Liver (tissue), 9 donors: ENCODE measurements around the gene SGIP1. TPM values are rescaled to one million over a fixed set of nuclear protein-coding genes. Genes with fewer than 3 reads are reported as not detected.

ENCODE experiments used
- DNase-seq: peaks from one replicate; pipeline ENCODE4 v3.0.0-alpha.2; 2017; ENCODE audit warnings: low spot score
- H3K27ac ChIP-seq, 2 donors: one replicate each; pipeline ENCODE4 v1.7.0; 2013; ENCODE audit warnings: inconsistent platforms in 2 of 2, low read length in 2 of 2, control low read depth in 1 of 2, low read depth in 1 of 2, mild to moderate bottlenecking in 1 of 2
- H3K27me3 ChIP-seq, 4 donors: one replicate each; pipeline versions ENCODE4 v1.6.1 to v1.7.0; 2013; ENCODE audit warnings: low read length in 3 of 4, inconsistent platforms in 1 of 4, mild to moderate bottlenecking in 1 of 4, moderate library complexity in 1 of 4; ENCODE audit not compliant: control insufficient read depth in 4 of 4, insufficient read depth in 4 of 4
- H3K36me3 ChIP-seq, 4 donors: one replicate each; pipeline versions ENCODE4 v1.6.1 to v1.7.0; 2013; ENCODE audit warnings: low read length in 3 of 4, mild to moderate bottlenecking in 3 of 4, low read depth in 1 of 4, moderate library complexity in 1 of 4; ENCODE audit not compliant: control insufficient read depth in 4 of 4, insufficient read depth in 3 of 4
- H3K4me1 ChIP-seq, 4 donors: one replicate each; pipeline versions ENCODE4 v1.6.1 to v1.7.0; 2013; ENCODE audit warnings: low read length in 3 of 4, mild to moderate bottlenecking in 3 of 4, moderate library complexity in 1 of 4; ENCODE audit not compliant: control insufficient read depth in 4 of 4, insufficient read depth in 4 of 4
- H3K4me3 ChIP-seq, 3 donors: one replicate each; pipeline versions ENCODE4 v1.6.1 to v1.7.0; 2013; ENCODE audit warnings: low read length in 3 of 3, control low read depth in 1 of 3, low read depth in 1 of 3, mild to moderate bottlenecking in 1 of 3
- H3K9ac ChIP-seq, 2 donors: one replicate each; pipeline ENCODE4 v1.7.0; 2013; ENCODE audit warnings: low read length in 2 of 2, mild to moderate bottlenecking in 2 of 2, moderate library complexity in 2 of 2, control low read depth in 1 of 2, low read depth in 1 of 2
- H3K9me3 ChIP-seq, 4 donors: one replicate each; pipeline versions ENCODE4 v1.6.1 to v1.7.0; 2013; ENCODE audit warnings: low read length in 3 of 4; ENCODE audit not compliant: control insufficient read depth in 4 of 4
- CTCF ChIP-seq: fragments of 150-350 bp; IDR thresholded peaks from 2 replicates; pipeline ENCODE4 v1.5.1; 2017; ENCODE audit warnings: improper control_type of control experiment, low read depth, low read length; ENCODE audit not compliant: missing input control
- EGR1 ChIP-seq, 2 donors: IDR thresholded peaks; 2 replicates each; pipeline ENCODE4 v1.6.1; 2016 to 2018; ENCODE audit warnings: antibody characterized with exemption in 2 of 2, low read depth in 2 of 2
- FOXA1 ChIP-seq: IDR thresholded peaks from 2 replicates; pipeline ENCODE4 v1.6.1; 2016; ENCODE audit warnings: antibody characterized with exemption
- FOXA2 ChIP-seq: IDR thresholded peaks from 2 replicates; pipeline ENCODE4 v1.6.1; 2016; ENCODE audit warnings: antibody characterized with exemption
- GABPA ChIP-seq, 2 donors: IDR thresholded peaks in 1 of 2; conservative IDR thresholded peaks in 1 of 2; 2 replicates each; pipeline ENCODE4 v1.6.1; 2016; ENCODE audit warnings: antibody characterized with exemption in 2 of 2, mild to moderate bottlenecking in 1 of 2, moderate library complexity in 1 of 2
- HNF4A ChIP-seq, 2 donors: conservative IDR thresholded peaks; 2 replicates each; pipeline ENCODE4 v1.6.1; 2016; ENCODE audit warnings: antibody characterized with exemption in 2 of 2, mild to moderate bottlenecking in 2 of 2
- HNF4G ChIP-seq: IDR thresholded peaks from 2 replicates; pipeline ENCODE4 v1.6.1; 2016; ENCODE audit warnings: antibody characterized with exemption
- JUND ChIP-seq, 2 donors: IDR thresholded peaks; 2 replicates each; pipeline ENCODE4 v1.6.1; 2016; ENCODE audit warnings: antibody characterized with exemption in 2 of 2
- NR2F2 ChIP-seq: IDR thresholded peaks from 2 replicates; pipeline ENCODE4 v1.6.1; 2016; ENCODE audit warnings: antibody characterized with exemption
- RAD21 ChIP-seq, 2 donors: IDR thresholded peaks; 2 replicates each; pipeline ENCODE4 v1.6.1; 2016; ENCODE audit warnings: antibody characterized with exemption in 2 of 2, mild to moderate bottlenecking in 2 of 2
- REST ChIP-seq: IDR thresholded peaks from 2 replicates; pipeline ENCODE4 v1.6.1; 2016; ENCODE audit warnings: antibody characterized with exemption, mild to moderate bottlenecking
- RXRA ChIP-seq, 2 donors: IDR thresholded peaks; 2 replicates each; pipeline ENCODE4 v1.6.1; 2017 to 2018; ENCODE audit warnings: antibody characterized with exemption in 2 of 2, mild to moderate bottlenecking in 1 of 2
- SP1 ChIP-seq: IDR thresholded peaks from 2 replicates; pipeline ENCODE4 v1.6.1; 2018; ENCODE audit warnings: antibody characterized with exemption, mild to moderate bottlenecking
- TAF1 ChIP-seq: conservative IDR thresholded peaks from 2 replicates; pipeline ENCODE4 v1.6.1; 2016; ENCODE audit warnings: antibody characterized with exemption, mild to moderate bottlenecking
- YY1 ChIP-seq: IDR thresholded peaks from 2 replicates; pipeline ENCODE4 v1.6.1; 2016; ENCODE audit warnings: antibody characterized with exemption, mild to moderate bottlenecking
- WGBS: extraction: QIAGEN DNeasy Blood & Tissue Kit; methylation state at CpG from one replicate; pipeline ENCODE4 v1.1.7; 2013; 5-methylcytosine and 5-hydroxymethylcytosine counted together
- polyA plus RNA-seq, 2 donors: library from polyadenylated mRNA; stranded (reverse) in 1 of 2; unstranded in 1 of 2; fragments of 200-250 nt in 1 of 2; fragments of >200 nt in 1 of 2; fragmentation: Nextera tagmentation in 1 of 2; extraction: Ambion mirVana in 1 of 2; gene quantifications; one replicate each; pipeline versions ENCODE4 v1.2.1 to v1.2.3, GENCODE V29; 2013 to 2015
- total RNA-seq, 2 donors: library from RNA; depleted of rRNA; stranded (reverse); fragments of >200 nt; gene quantifications; one replicate each; pipeline ENCODE4 v1.2.3, GENCODE V29; 2014
- TF ChIP-seq, protein P1 (sequence below): IDR thresholded peaks from 2 replicates; pipeline ENCODE4 v1.6.1; 2016; ENCODE audit warnings: antibody characterized with exemption
- TF ChIP-seq, protein P2 (sequence below): IDR thresholded peaks from 2 replicates; pipeline ENCODE4 v1.6.1; 2016; ENCODE audit warnings: antibody characterized with exemption
- TF ChIP-seq, protein P3 (sequence below): IDR thresholded peaks from 2 replicates; pipeline ENCODE4 v1.6.1; 2016; ENCODE audit warnings: antibody characterized with exemption
- donor health status: healthy.
- donor health status: healthy.
- donor health status: healthy.
- donor health status: healthy.
- donor health status: healthy.

The SGIP1 gene
- total and polyA plus RNA-seq, 4 donors, result 0.09 to 2.5 (median 0.38) TPM

DNA sequence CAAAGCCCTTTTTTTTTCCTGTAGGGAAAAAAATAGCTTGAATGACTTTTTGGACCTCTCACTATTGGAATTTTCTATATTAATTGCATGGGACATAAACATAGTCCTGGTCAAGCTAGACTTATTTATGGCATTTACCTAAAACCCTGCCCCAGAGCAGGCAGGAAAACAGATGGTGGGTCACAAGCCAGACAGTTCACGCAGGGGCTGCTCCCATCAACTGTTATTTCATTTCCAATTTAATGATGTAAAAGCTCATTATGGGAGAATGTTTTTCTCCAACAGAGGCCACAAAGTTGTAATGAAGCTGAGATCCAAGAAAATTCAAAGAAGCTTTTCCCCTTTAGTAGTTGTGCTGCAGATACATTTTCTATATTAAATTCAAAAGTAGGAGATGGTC lies 99.2 kb downstream of the SGIP1 start (continued):
- no peak for TF ChIP-seq GABPA (IDR thresholded peaks at IDR 0.05 in 1 of 2, conservative IDR thresholded peaks at IDR 0.05 in 1 of 2)
- TF ChIP-seq HNF4A (conservative IDR thresholded peaks at IDR 0.05), result no peak

DNA sequence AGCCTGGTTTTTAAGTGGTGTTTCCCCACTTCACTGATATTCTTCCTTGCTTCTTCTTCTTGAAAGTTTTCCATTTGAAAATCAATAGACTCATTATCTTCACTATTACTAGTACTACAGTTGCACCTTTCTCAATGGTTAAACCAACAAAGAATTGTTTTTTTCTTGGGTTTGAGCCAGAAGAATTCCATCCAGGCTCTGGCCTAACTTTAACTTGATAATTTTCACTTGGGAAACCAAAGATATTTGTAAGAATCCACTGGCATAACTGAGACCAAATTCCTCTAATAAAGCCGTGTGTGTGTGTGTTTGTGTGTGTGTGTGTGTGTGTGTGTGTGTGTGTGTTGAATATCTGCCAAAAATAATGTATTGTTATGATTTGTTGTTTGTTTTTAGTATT lies 103.2 kb downstream of the SGIP1 start:
- no peak for TF ChIP-seq TAF1
- no peak for TF ChIP-seq EGR1 (IDR thresholded peaks at IDR 0.05; ENCODE audit: low read depth in 2 of 2)
- no peak for TF ChIP-seq RXRA (IDR thresholded peaks at IDR 0.05)
- no peak for TF ChIP-seq FOXA2
- no peak for TF ChIP-seq HNF4A (conservative IDR thresholded peaks at IDR 0.05)
- TF ChIP-seq CTCF, result no peak
- TF ChIP-seq, protein P1, sequence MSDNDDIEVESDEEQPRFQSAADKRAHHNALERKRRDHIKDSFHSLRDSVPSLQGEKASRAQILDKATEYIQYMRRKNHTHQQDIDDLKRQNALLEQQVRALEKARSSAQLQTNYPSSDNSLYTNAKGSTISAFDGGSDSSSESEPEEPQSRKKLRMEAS, result no peak
- TF ChIP-seq RAD21 (IDR thresholded peaks at IDR 0.05), result no peak
- TF ChIP-seq, protein P2, sequence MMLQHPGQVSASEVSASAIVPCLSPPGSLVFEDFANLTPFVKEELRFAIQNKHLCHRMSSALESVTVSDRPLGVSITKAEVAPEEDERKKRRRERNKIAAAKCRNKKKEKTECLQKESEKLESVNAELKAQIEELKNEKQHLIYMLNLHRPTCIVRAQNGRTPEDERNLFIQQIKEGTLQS, result no peak
- Histone ChIP-seq H3K9me3 (no peaks in the 10 kb centered on the region), H3K36me3 (no peaks in the 10 kb centered on the region), H3K4me1 (no peaks in the 10 kb centered on the region), H3K4me3 (no peak overlapping the region), H3K27me3 (no peaks in the 10 kb centered on the region), H3K9ac (no peak overlapping the region), H3K27ac (no peak overlapping the region)
- 81% methylated on average over 1 of the region's 1 CpG for WGBS
- DNase-seq, result no peak

- H3K4me3 ChIP-seq, result no peak overlapping the region
- DNase-seq, result no peak
- 93% methylated on average over 4 of the region's 4 CpGs for WGBS
- no peak overlapping the region for H3K9ac ChIP-seq
- no peaks in the 10 kb centered on the region for H3K27me3 ChIP-seq
- no peak overlapping the region for H3K27ac ChIP-seq
- H3K9me3 ChIP-seq, result no peaks in the 10 kb centered on the region
- no peaks in the 10 kb centered on the region for H3K36me3 ChIP-seq
- TF ChIP-seq HNF4G (no peak), FOXA1 (no peak), FOXA2 (no peak), YY1 (no peak), CTCF (no peak), RXRA (IDR thresholded peaks at IDR 0.05) (no peak), HNF4A (conservative IDR thresholded peaks at IDR 0.05) (no peak), JUND (IDR thresholded peaks at IDR 0.05) (no peak), RAD21 (IDR thresholded peaks at IDR 0.05) (no peak), SP1 (no peak), EGR1 (IDR thresholded peaks at IDR 0.05; ENCODE audit: low read depth in 2 of 2) (no peak), GABPA (IDR thresholded peaks at IDR 0.05 in 1 of 2, conservative IDR thresholded peaks at IDR 0.05 in 1 of 2) (no peak), REST (no peak), NR2F2 (no peak), TAF1 (no peak)
- TF ChIP-seq, protein P2, result no peak
- TF ChIP-seq, protein P1, result no peak
- TF ChIP-seq, protein P3, sequence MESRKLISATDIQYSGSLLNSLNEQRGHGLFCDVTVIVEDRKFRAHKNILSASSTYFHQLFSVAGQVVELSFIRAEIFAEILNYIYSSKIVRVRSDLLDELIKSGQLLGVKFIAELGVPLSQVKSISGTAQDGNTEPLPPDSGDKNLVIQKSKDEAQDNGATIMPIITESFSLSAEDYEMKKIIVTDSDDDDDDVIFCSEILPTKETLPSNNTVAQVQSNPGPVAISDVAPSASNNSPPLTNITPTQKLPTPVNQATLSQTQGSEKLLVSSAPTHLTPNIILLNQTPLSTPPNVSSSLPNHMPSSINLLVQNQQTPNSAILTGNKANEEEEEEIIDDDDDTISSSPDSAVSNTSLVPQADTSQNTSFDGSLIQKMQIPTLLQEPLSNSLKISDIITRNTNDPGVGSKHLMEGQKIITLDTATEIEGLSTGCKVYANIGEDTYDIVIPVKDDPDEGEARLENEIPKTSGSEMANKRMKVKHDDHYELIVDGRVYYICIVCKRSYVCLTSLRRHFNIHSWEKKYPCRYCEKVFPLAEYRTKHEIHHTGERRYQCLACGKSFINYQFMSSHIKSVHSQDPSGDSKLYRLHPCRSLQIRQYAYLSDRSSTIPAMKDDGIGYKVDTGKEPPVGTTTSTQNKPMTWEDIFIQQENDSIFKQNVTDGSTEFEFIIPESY, result no peak
- H3K4me1 ChIP-seq, result no peaks in the 10 kb centered on the region
Observed at GRCh38 chr1:66641891-66642473, 108.0 kb downstream of the SGIP1 start.
